Thoracic aorta (tissue), 2 donors: ENCODE measurements around the gene RIPK4. TPM values are rescaled to one million over a fixed set of nuclear protein-coding genes. Genes with fewer than 3 reads are reported as not detected.

Experiments used
- ATAC-seq: fragments of 150-250 bp; one replicate; pipeline ENCODE4 v1.8.0; 2017; ENCODE audit warnings: low read depth; ENCODE audit not compliant: insufficient number of reproducible peaks, low FRiP score
- DNase-seq: peaks from one replicate; pipeline ENCODE4 v3.0.0-alpha.2; 2020; ENCODE audit warnings: low spot score
- H3K27ac ChIP-seq, 2 donors: fragments of 200-600 bp; sonication (generic); 1 replicate in 1 of 2; 2 replicates in 1 of 2; pipeline ENCODE4 v1.5.1; 2016; ENCODE audit warnings: mild to moderate bottlenecking in 2 of 2, moderate library complexity in 2 of 2
- H3K27me3 ChIP-seq: fragments of 200-600 bp; sonication (generic); replicated peaks from 2 replicates; pipeline ENCODE4 v1.6.0; 2016; ENCODE audit warnings: mild to moderate bottlenecking; ENCODE audit not compliant: insufficient read depth
- H3K36me3 ChIP-seq: fragments of 200-600 bp; sonication (generic); one replicate; pipeline ENCODE4 v1.5.1; 2016
- H3K4me1 ChIP-seq, 2 donors: fragments of 200-600 bp; sonication (generic); 1 replicate in 1 of 2; 2 replicates in 1 of 2; pipeline versions ENCODE4 v1.5.1 to v1.6.0; 2016; ENCODE audit warnings: low read depth in 2 of 2, mild to moderate bottlenecking in 1 of 2; ENCODE audit not compliant: control insufficient read depth in 1 of 2
- H3K4me3 ChIP-seq: fragments of 200-600 bp; sonication (generic); 2 replicates; pipeline ENCODE4 v1.5.1; 2016; ENCODE audit warnings: mild to moderate bottlenecking
- H3K9me3 ChIP-seq: fragments of 200-600 bp; sonication (generic); 2 replicates; pipeline ENCODE4 v1.5.1; 2016
- CTCF ChIP-seq: fragments of 200-600 bp; sonication (generic); IDR thresholded peaks from one replicate; pipeline ENCODE4 v1.5.1; 2019; ENCODE audit warnings: antibody characterized with exemption
- total RNA-seq, 2 donors: library from RNA; depleted of rRNA; stranded (reverse); fragments of >200 nt; gene quantifications; one replicate each; pipeline versions ENCODE4 v1.1.0 to v1.2.3, GENCODE V29; 2016

The RIPK4 gene
- total RNA-seq, 2 donors from 2014 or later: 6.3 to 9.2 TPM

- DNase-seq (no peak), ATAC-seq (no peak)
- no peaks in the 10 kb centered on the region for H3K27me3 ChIP-seq
- TF ChIP-seq CTCF: no peak
- no peaks in the 10 kb centered on the region for H3K9me3 ChIP-seq
- no peak overlapping the region for H3K27ac ChIP-seq
- H3K4me1 ChIP-seq: peaks cover 0 to 6% of the 10 kb centered on the region in 2 donors
- H3K4me3 ChIP-seq: no peak overlapping the region
- H3K36me3 ChIP-seq: no peaks in the 10 kb centered on the region
Measured at GRCh38 chr21:41709166-41709565, 57.7 kb downstream of the RIPK4 start.

GRCh38 chr21:41707960-41708330, 58.9 kb downstream of the RIPK4 start:
- H3K27ac ChIP-seq: no peak overlapping the region
- TF ChIP-seq CTCF: no peak
- H3K36me3 ChIP-seq: no peaks in the 10 kb centered on the region

GRCh38 chr21:41707231-41707959, 59.5 kb downstream of the RIPK4 start:
- no peaks in the 10 kb centered on the region for H3K36me3 ChIP-seq
- ATAC-seq (no peak), DNase-seq (no peak)
- peaks cover 0 to 6% of the 10 kb centered on the region in 2 donors for H3K4me1 ChIP-seq
- no peak overlapping the region for H3K27ac ChIP-seq
- H3K27me3 ChIP-seq: no peaks in the 10 kb centered on the region
- no peaks in the 10 kb centered on the region for H3K9me3 ChIP-seq
- no peak for TF ChIP-seq CTCF
- no peak overlapping the region for H3K4me3 ChIP-seq

More at GRCh38 chr21:41707960-41708330, 58.9 kb downstream of the RIPK4 start:
- DNase-seq (no peak), ATAC-seq (no peak)
- Histone ChIP-seq H3K27me3 (no peaks in the 10 kb centered on the region), H3K4me3 (no peak overlapping the region), H3K9me3 (no peaks in the 10 kb centered on the region), H3K4me1 (peaks cover 0 to 6% of the 10 kb centered on the region in 2 donors)

- no peaks in the 10 kb centered on the region for H3K36me3 ChIP-seq
- ATAC-seq (no peak), DNase-seq (no peak)
- H3K4me1 ChIP-seq: peaks cover 0 to 6% of the 10 kb centered on the region in 2 donors
- no peak overlapping the region for H3K4me3 ChIP-seq
- H3K27me3 ChIP-seq: no peaks in the 10 kb centered on the region
- no peak overlapping the region for H3K27ac ChIP-seq
- TF ChIP-seq CTCF: no peak
- H3K9me3 ChIP-seq: no peaks in the 10 kb centered on the region
Measured at GRCh38 chr21:41706678-41707077, 60.2 kb downstream of the RIPK4 start.

- no peaks in the 10 kb centered on the region for H3K36me3 ChIP-seq
- DNase-seq (no peak), ATAC-seq (no peak)
- H3K9me3 ChIP-seq: no peaks in the 10 kb centered on the region
- H3K27me3 ChIP-seq: no peaks in the 10 kb centered on the region
- TF ChIP-seq CTCF: no peak
- H3K27ac ChIP-seq: no peak overlapping the region
- no peak overlapping the region for H3K4me3 ChIP-seq
- H3K4me1 ChIP-seq: peaks cover 0 to 6% of the 10 kb centered on the region in 2 donors
Measured at GRCh38 chr21:41706263-41706639, 60.6 kb downstream of the RIPK4 start.
